ENCODE results near the gene TPPP.
"Not testable (repeated sequence)": the region's sequence is repeated elsewhere in the genome, so short reads cannot be mapped to it uniquely, and the experiment has no call there.

Gene TPPP

DNA sequence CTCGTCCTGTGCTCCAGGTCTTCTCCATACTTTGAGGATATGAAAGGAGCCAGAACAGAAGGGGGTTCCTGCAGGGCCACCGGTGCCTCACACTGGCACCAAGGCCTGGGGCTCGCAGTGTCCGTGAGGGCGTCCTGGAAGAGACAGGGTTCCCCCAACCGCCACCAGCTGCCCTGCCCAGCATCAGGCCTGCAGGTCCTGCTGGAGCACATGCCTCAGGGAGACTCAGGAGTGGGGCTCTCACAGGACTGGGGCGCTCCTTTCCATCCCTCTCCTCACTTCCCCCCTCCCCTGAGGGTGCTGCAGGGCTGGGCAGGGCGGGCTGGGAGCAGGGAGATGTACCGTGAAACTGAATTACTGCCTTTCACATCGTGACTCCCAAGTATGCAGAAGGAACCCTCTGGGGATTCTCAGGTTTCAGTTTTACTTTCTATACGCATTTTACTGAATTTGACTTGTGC lies 49.3 kb downstream of the TPPP start:
- no peak for DNase-seq

DNA sequence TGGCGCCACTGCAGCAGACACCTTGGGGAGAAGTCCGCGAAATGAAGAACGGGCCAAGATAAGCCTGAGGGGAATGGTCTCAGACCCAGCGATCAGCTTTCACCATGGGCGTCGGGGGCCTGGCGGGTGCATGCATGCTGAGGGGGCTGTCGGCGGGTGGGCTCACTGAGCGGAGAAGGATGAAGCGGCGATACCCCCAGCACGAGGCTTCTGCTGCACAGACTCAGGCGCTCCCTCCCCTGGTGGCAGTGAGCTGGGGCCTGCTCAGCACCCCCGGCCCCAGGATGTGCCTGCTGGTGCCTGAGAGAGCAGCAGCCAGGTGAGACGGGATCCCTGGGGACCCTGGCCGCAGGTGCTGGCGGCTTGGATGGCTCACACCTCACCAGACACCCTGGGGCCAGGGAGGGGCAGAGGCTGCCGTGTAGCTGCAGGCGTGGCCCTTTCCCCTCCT lies 49.8 kb downstream of the TPPP start:
- no peak for DNase-seq

DNA sequence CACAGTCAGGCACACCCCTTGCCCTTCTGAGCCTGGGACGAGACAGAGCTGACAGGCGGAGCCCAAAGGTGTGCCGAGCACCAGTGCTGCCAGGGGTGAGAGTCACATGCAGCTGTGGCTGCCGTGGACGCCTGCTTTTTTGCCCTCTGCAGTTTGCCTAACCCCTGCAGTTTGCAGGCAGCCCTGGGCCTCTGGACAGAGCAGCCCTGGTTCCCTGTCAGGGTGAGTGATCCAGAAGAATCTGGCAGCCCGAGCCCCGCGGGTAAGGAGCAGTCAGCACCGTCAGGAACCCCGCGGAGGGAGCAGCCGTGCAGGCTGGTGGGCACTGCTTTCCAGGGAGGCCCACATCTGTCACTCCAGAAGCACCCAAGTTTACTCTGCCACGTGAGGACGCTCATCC lies 50.7 kb downstream of the TPPP start:
- no peak for DNase-seq

DNA sequence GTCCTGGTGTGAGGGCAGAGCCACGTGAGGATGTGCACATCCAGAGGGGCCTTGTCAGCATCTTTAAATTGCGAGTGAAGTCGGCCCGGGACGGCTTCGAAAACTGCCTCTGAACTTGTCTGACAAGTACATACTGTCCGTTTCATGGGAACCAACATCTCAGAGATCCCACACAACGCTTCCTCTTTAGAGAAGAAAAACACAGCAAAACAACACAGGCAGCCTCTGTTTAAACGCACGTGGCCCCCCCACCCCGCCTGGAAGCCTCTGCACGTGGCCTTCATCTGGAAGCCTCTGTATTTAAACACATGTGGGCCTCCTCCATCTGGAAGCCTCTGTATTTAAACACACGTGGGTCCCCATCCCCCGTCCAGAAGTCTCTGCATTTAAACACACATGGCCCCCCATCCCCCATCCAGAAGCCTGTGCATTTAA lies 51.8 kb downstream of the TPPP start:
- DNase-seq, result no peak

DNA sequence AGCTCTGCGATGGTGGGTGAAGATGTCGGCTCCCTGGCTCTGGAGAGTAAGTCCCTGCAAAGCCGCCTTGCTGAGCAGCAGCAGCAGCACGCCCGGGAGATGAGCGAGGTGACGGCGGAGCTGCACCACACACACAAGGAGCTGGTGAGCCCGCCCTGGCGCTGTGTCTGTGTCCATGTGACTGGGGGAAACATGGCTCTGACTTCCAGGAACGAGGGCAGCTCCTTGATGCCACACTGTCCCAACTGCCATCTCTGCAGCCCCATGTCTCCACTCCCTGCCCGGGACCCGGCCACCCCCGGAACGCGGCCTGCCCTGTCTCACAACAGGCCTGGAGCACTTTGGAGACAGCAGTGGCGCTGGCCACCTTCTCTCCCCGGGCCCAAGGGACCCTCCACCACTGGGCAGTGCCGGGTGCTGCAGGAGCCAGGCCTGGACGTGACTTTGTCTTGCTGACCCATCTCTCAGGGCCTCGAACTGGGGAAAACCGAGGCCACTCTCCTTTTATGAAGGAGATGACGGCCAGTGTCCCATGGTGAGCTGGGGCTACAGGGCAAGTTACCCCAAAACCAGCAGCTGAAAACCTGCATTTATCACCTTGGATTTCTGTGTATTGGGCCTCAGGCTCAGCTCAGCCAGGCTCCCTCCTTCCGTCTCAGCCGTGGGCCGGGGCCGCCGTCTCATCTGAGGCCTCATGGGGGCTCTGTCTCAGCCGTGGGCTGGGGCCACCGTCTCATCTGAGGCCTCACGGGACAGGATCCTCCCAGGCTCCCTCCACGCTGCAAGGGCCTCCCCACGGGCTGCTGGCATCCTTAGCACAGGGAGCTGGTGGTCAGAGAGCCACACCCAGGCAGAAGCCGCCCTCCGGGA lies 52.5 kb downstream of the TPPP start:
- DNase-seq, result no peak

DNA sequence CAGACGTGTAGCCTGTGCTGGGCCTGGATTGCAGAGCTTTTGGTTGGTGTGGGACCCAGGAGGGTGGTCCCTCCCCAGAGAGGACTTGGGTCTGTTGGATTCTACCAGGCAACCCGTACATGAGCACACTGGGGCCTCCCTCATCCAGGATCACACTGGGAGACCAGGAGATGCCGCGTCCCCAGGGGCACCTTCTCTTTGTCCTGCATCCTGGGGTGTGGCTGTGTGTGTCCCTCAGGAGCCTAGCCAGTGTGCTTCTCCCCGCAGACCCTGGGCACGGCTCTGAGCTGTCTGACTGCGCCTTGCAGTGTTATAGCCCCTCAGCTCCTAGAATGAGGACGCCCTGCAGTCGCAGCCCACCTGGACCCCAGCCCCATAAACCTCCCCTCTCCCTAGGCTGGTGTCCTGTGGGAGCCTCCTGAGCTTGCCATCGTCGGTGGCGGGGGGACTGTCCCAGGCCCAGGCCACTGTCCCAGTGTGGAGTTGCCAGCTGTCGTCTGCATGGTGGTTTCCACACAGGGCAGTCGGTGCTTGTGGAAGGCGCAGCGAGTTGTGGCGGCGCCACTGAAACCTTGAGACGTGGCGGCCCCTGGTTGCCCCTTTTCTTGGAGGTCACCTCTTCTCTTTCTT lies 53.5 kb downstream of the TPPP start:
- no peak for DNase-seq

DNA sequence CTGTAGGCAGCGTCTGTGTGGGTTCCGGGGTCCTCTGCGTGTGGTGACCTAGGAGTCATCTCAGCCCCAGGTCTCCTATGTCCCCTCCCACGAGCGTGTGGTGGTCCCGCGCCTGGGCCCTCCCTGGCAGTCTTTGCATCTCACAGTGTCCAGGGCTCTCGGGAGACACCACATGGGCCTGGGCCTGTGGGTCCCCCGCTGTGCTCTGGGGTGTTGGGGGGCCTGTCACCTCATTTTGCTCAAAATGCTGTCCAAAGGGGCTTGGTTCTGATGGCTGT lies 54.0 kb downstream of the TPPP start:
- DNase-seq, result no peak

DNA sequence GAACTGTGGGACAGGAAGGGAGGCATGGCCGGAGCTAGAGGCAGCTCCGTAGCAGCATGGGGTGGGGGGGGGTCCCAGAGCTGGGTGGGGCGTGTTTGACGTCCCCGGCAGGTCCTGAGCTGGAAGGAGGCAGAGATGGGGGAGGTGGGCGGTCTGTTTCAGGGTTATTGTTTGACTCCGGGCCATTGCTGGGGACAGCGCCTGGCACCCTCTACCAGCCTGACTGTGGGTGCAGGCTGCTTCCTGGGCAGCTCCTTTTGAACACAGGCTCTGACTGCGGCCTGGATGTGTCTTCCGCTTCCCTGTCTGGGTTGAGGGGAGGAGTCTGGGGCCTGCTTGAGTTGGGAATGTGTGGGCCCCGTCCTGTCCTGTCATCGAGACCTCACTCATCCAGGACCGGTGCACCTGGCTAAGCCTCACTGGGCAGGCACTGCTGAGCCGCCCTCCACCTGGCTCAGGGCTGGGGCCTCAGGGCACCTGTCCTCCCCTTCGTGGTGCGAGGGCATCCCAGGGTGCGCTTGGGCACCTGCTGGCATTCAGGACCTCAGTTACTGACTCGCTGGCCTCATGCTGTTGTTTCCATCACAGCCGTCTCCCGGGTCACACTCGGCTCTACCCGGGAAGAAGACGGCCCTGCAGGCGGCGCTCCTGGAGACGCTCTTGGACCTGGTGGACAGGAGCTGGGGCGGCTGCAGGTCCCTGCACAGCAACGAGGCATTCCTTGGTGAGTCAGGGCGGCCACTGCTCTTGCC lies 54.5 kb downstream of the TPPP start:
- no peak for DNase-seq

DNA sequence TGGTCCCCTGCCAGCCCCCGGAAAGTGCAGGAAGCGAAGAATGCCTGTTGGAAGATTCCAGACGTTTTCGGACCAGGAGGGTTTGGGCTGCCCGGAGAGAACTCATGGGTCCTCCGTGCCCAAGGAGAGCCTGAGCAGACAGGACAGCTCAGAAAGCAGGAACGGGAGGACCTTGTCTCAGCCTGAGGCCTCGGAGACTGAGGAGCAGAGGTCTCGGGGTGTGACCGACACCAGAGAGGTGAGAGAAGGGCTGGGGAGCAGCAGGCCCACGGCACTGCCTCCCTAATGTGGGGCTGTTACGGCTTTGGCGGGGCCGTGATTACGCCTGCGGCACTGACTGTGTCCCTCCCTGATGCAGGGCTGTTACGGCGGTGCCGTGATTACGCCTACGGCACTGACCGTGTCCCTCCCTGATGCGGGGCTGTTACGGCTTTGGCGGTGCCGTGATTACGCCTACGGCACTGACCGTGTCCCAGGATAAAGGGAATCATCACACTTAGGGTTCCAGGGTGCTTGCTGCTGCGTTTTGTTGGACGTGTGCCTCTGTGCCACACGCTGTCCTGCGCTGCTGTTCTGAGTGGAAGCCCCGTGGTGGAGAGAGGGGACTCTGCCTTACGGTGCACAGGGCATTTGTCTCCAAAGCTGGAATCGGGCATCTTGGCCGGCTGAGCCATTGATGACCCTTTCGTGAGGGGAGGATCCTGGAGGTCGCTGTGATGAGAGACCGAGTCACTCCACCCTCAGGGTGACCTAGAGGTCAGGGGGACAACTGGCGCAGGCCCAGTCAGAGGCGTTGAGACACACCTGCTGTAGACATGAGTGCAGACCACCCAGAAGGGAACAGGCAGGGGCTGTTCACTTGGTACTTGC lies 55.3 kb downstream of the TPPP start:
- DNase-seq, result no peak

DNA sequence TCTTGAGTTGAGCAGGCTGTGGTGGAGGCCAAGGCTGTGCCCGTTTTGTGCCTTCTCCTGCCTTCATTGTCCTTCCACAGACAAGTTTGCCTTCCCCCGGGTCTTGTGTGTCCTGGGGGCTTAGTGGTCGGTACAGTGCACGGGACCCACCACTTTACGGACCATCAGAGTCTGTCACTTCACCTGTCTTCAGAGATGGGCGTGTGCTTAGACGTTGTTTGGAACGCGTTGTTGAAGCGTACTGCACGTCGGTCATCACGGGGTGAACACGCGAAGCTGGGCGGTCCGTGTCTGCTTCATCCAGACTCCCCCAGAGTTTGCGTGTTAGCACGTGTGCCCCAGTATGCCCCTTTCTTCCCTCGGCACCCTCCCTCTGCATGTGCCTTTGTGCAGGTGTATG lies 56.2 kb downstream of the TPPP start:
- no peak for DNase-seq

DNA sequence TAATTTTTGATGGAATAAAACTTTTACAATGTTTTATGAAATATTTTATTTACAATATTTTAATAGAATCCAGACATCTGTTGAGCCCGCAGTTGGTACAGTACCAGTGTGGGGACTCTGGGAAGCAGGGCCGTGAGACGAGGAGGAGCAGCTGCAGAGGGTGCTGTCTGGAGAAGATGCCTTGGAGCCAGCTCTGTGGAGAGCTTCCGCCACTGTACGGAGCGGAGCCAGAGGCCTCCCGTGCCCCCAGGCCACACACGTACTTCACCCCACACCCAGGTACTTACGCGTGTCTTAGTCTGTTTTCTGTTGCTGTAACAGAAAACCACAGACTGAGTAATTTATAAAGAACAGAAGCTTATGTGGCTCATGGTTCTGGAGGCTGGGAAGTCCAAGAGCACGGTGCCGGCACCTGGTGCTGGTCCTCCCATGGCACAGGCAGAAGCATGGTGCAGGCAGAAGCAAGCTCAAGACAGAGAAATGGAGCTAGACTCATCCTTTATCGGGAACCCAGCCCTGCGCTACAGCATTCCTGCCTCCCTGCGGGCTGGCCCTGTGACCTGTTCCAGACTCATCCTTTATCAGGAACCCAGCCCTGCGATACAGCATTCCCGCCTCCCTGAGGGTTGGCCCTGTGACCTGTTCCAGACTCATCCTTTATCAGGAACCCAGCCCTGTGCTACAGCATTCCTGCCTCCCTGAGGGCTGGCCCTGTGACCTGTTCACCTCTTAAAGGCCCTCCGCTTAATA lies 57.7 kb downstream of the TPPP start:
- no peak for DNase-seq

DNA sequence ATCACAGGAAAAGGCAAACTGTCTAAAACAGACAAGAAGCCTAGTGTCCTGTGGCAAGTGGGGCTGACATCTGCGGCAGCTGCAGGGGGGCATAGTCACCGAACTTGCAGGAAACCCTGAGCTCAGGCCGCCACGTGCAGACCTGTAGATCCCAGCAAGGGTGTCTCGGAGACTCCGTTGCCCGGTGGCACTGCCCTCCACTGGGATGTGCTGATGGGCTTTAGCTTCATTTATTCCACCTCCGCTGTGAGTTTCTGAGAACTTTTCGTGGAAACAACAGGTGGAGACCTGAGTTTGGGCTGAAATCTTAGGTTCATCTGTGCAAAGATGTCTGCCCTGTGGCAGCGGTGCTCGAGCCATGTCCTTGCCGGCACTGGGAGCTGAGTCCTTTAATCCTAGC lies 59.0 kb downstream of the TPPP start:
- no peak for DNase-seq

DNA sequence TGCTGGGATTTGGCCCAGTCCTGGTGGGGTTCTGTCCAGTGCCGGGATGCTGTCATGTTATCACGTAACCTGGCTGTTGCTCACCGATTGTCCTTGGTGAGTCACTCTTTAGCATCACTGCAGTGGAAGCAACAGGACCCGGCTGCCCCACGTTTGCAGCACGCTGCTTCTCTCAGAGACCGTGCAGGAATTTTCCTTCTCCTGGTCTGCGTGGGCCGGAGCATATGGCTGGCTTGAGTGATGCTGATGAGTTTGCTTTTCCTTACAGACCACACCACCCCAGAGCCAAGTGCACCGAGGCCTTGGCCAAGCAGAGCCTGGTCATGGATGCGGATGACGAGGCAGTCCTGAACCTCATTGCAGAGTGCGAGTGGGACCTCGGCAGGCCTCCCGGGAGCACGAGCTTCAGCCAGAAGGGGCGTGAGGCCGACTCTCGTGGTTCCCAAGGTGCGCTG lies 59.6 kb downstream of the TPPP start:
- peak; percentile 20 for DNase-seq

DNA sequence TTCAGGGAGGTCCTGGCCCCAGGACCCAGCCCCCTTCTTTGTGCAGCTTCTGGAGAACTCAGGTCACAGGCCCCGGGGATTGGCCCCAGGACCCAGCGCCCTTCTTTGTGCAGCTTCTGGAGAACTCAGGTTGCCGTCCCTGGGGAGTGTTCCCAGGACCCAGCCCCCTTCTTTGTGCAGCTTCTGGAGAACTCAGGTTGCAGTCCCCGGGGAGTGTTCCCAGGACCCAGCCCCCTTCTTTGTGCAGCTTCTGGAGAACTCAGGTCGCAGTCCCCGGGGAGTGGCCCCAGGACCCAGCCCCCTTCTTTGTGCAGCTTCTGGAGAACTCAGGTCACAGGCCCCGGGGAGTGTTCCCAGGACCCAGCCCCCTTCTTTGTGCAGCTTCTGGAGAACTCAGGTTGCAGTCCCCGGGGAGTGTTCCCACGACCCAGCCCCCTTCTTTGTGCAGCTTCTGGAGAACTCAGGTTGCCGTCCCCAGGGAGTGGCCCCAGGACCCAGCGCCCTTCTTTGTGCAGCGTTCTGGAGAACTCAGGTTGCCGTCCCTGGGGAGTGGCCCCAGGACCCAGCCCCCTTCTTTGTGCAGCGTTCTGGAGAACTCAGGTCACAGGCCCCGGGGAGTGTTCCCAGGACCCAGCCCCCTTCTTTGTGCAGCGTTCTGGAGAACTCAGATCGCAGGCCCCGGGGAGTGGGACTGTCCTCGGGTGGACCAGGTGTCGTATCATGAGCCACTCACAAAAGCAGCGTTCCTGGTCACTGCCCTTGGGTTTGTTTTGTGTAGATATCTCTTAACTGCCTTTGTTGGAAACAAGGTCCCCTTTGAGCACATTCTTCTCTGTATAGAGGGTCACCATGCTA lies 64.6 kb downstream of the TPPP start:
- not testable (repeated sequence) for DNase-seq

DNA sequence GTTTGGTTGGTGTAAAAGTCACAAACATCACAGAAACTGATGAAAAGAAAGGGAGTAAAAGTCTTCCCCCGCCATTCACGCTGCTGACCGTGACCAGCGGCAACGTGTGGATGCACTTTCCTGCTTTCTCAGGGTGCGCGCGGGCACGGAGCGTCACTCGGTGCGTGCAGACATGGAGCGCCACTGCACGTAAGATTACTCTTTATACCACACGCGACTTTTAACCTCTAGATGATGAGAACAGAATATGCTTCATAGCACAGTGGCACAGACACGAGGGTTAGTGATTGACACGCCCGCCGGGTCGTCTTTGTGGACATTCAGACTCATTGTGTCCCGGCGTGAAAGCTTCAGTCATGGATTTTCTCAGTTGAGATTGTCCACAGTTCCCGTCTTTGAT lies 65.3 kb downstream of the TPPP start:
- no peak for DNase-seq

DNA sequence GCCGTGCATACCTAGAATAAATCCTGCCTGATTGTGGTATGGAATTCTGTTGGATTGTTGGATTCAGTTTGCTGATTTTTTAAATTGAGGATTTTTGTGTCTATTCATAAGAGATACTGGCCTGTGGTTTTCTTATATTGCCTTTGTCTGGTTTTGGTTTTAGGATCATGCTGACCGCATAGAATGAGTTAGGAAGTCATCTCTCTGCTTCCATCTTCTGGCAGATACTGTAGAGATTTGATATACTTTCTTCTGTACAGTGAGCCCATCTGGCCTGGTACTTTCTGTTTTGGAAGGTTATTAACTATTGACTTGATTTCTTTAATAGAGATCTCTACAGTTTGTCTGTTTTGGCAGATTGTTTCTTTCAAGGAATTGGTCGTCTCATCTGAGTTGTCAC lies 66.3 kb downstream of the TPPP start:
- DNase-seq, result no peak

DNA sequence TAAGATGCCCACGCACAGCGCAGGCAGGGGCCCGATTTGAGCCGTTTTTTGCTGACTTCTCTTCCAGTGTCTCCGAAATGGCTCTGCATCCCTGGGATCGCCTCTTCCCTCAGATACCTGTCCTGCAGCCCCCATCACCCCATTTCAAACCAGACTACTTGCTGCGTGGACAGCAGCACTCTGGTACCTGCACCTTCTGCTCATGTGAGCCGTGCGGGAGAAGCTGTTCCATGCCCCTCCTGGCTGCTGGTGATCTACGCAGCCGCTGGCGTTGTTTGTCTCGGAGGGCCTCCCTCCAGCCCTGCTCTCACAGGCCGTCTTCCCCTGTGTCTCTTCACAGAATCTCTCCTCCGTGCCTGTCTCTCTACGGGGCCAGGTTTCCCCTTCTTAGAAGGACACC lies 67.6 kb downstream of the TPPP start:
- DNase-seq, result no peak

DNA sequence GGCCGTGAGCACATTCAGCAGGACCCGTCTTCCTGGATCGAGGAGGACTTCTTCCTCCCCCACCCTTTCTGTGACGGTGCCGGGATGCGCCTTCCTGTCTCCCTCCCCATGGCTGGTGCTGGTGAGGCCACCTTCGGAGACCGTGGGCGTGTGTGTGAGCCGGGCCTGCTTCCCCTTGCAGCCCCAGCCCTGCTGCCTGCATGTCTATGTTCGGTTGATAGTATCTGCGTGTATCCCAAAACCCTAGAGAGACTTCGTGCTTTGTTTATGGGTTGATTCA lies 68.3 kb downstream of the TPPP start:
- no peak for DNase-seq

DNA sequence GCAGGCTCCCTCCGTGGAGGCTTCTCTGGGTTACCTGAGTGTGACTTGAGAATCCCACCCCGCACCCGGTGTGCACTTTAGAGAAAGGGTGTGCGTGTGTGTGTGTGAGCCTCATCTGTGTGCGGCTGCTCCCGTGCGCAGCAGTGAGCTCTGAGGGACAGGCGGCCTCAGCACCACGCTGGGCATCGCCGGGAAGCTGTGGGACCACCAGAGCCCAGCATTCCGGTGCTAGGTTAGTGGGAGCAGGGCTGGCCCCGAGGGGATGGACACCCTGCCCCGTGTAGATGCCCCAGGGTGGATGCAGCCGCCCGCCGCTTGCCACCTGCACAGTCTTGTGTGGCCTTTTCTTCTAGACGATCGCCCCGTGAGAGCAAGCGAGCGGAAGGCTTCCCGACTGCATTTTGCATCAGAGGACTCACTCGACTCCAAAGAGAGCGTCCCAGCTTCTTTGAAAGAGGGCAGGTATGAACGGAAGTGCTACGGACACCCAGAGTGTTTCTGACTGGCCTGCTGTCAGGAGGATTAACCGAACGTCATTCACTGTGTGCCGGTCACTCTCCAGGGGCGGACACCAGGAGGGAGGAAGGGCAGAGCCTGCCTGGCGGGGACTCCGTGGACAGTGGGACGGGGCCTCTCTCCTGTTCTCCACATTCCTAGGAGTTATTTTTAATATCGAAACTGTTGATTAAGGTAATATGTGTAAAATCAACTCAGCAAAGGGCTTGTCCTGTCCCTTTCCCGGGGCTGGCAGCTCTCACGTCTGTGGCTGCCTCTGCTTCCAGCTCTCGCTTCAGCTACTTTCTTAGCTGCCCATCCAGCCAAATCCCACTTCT lies 68.8 kb downstream of the TPPP start:
- DNase-seq, result no peak

DNA sequence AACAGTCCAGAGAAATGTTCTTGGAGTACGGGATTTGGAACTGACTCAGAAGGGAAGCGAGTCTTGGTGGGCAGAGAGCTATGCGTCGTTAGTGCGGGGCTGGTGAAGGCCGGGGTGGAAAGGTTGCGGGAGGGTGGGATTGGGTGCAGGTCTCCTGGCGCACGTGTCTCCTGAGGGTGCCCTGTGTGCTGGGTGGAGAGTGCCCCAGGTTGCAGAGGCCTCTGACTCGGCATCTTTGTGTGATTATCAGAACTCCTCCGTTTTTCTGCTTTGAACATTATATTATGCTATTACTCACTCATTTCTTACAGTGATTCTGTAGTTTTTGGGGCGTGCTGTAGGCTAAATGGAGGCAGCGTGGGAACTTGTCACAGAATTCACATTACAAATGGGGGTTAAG lies 69.6 kb downstream of the TPPP start:
- DNase-seq, result no peak
